B cell (primary cell): ENCODE results near the gene MAN1A2. TPM values are rescaled to one million over a fixed set of nuclear protein-coding genes. Genes with fewer than 3 reads are reported as not detected.

Experiments
- ATAC-seq: fragments of 200-7000 bp; cut with Tn5 transposase; one replicate; pipeline ENCODE4 v1.10.0; 2021; ENCODE audit warnings: low read depth, mild to moderate bottlenecking, moderate number of reproducible peaks, moderate library complexity
- CTCF ChIA-PET: fragments of 350-600 bp; sonication (Branson Sonifier 250); formaldehyde crosslinking; loops from one replicate; lab custom pipeline; 2021; ENCODE audit warnings: antibody characterized with exemption, inconsistent platforms; lab: Charles Lee
- POLR2A ChIA-PET: fragments of 350-600 bp; sonication (Branson Sonifier 250); formaldehyde crosslinking; loops from one replicate; lab custom pipeline; 2021; ENCODE audit warnings: antibody characterized with exemption; lab: Charles Lee
- DNase-seq: peaks from one replicate; pipeline ENCODE4 v3.0.0; 2013
- H2AFZ ChIP-seq: 2 replicates; pipeline ENCODE4 v1.6.1; 2012; ENCODE audit warnings: mild to moderate bottlenecking, low read depth, low read length; ENCODE audit not compliant: insufficient read depth, poor library complexity, severe bottlenecking
- H3K27ac ChIP-seq, 2 donors: 1 replicate in 1 of 2; 2 replicates in 1 of 2; pipeline ENCODE4 v1.5.1; 2012 to 2013; ENCODE audit warnings: low read length in 2 of 2, mild to moderate bottlenecking in 2 of 2, moderate library complexity in 1 of 2
- H3K27me3 ChIP-seq, 4 experiments: fragments of 200-600 bp in 1 of 4; sonication (generic) in 1 of 4; replicated peaks in 1 of 4; 1 replicate in 2 of 4; 2 replicates in 2 of 4; pipeline versions ENCODE4 v1.6.1 to v1.7.0; 2013 to 2016; ENCODE audit warnings: low read length in 3 of 4, mild to moderate bottlenecking in 2 of 4, mixed read lengths in 1 of 4, moderate library complexity in 1 of 4; ENCODE audit not compliant: insufficient read depth in 4 of 4, control insufficient read depth in 3 of 4; ENCODE audit errors: control extremely low read depth in 1 of 4
- H3K36me3 ChIP-seq, 2 experiments: replicated peaks in 1 of 2; 1 replicate in 1 of 2; 2 replicates in 1 of 2; pipeline versions ENCODE4 v1.6.1 to v1.7.1; 2013; ENCODE audit warnings: low read length in 1 of 2; ENCODE audit not compliant: insufficient read depth in 2 of 2, control insufficient read depth in 1 of 2; ENCODE audit errors: control extremely low read depth in 1 of 2, extremely low read depth in 1 of 2
- H3K4me1 ChIP-seq, 2 donors: fragments of 200-600 bp in 1 of 2; sonication (generic) in 1 of 2; 1 replicate in 1 of 2; 2 replicates in 1 of 2; pipeline versions ENCODE4 v1.5.1 to v1.6.1; 2013 to 2017; ENCODE audit warnings: low read length in 2 of 2; ENCODE audit not compliant: control insufficient read depth in 2 of 2, insufficient read depth in 2 of 2
- H3K4me2 ChIP-seq: replicated peaks from 2 replicates; pipeline ENCODE3; 2012; ENCODE audit warnings: mild to moderate bottlenecking, low read depth, low read length; ENCODE audit not compliant: poor library complexity, severe bottlenecking
- H3K4me3 ChIP-seq, 5 experiments: fragments of 200-600 bp in 1 of 5; sonication (generic) in 1 of 5; 1 replicate in 3 of 5; 2 replicates in 2 of 5; pipeline versions ENCODE4 v1.5.1 to v1.7.0; 2011 to 2016; ENCODE audit warnings: low read length in 4 of 5, mild to moderate bottlenecking in 4 of 5, low read depth in 2 of 5, control low read depth in 1 of 5, moderate library complexity in 1 of 5; ENCODE audit not compliant: insufficient read depth in 1 of 5; ENCODE audit errors: control extremely low read depth in 1 of 5, extremely low read depth in 1 of 5
- H3K79me2 ChIP-seq: fragments of 200-600 bp; sonication (generic); one replicate; pipeline ENCODE4 v1.6.0; 2016; ENCODE audit warnings: low read length; ENCODE audit not compliant: control insufficient read depth, insufficient read depth
- H3K9ac ChIP-seq: fragments of 200-600 bp; sonication (generic); 2 replicates; pipeline ENCODE4 v1.6.1; 2017; ENCODE audit warnings: mild to moderate bottlenecking, low read length, moderate library complexity
- H3K9me3 ChIP-seq, 3 donors: one replicate each; pipeline versions ENCODE4 v1.6.1 to v1.7.1; 2013; ENCODE audit warnings: low read length in 2 of 3; ENCODE audit not compliant: control insufficient read depth in 2 of 3, insufficient read depth in 1 of 3; ENCODE audit errors: control extremely low read depth in 1 of 3
- H4K20me1 ChIP-seq: 2 replicates; pipeline ENCODE4 v1.6.0; 2012; ENCODE audit warnings: mild to moderate bottlenecking, low read length; ENCODE audit not compliant: insufficient read depth, control insufficient read depth, poor library complexity, severe bottlenecking
- H3K27ac Mint-ChIP-seq: one replicate; pipeline ENCODE4 v1.8.0; 2021; ENCODE audit warnings: mixed read lengths
- H3K27me3 Mint-ChIP-seq: one replicate; pipeline ENCODE4 v1.8.0; 2021; ENCODE audit warnings: mixed read lengths
- H3K4me1 Mint-ChIP-seq: one replicate; pipeline ENCODE4 v1.8.0; 2021; ENCODE audit warnings: mixed read lengths
- H3K4me3 Mint-ChIP-seq: one replicate; pipeline ENCODE4 v1.8.0; 2021; ENCODE audit warnings: mixed read lengths
- H3K9me3 Mint-ChIP-seq: one replicate; pipeline ENCODE4 v1.8.0; 2022; ENCODE audit warnings: mixed read lengths; ENCODE audit not compliant: insufficient read depth
- CTCF ChIP-seq: fragments of 200-600 bp; IDR thresholded peaks from one replicate; pipeline ENCODE4 v1.8.0; 2022; ENCODE audit warnings: antibody characterized with exemption, mild to moderate bottlenecking
- EZH2 ChIP-seq: IDR thresholded peaks from 2 replicates; pipeline ENCODE4 v1.6.1; 2012; ENCODE audit warnings: borderline replicate concordance, low read depth, mild to moderate bottlenecking, moderate library complexity, low read length; ENCODE audit not compliant: insufficient read depth, poor library complexity, severe bottlenecking
- WGBS: methylation state at CpG from one replicate; pipeline ENCODE4 v1.1.5; 2013; ENCODE audit warnings: missing lambda C conversion rate; ENCODE audit not compliant: insufficient coverage; 5-methylcytosine and 5-hydroxymethylcytosine counted together
- intact Hi-C: fragments of 100-400 bp; cut with micrococcal nuclease; formaldehyde crosslinking; loops from one replicate; pipeline ENCODE4 v1.10.0; 2022
- polyA plus RNA-seq: library from polyadenylated mRNA; depleted of rRNA; stranded (reverse); fragments of >200 nt; gene quantifications from 2 replicates; pipeline ENCODE4 v1.2.3, GENCODE V29; 2012
- total RNA-seq, 2 donors: library from RNA; stranded (reverse); fragments of 120-200 nt in 1 of 2; gene quantifications; 1 replicate in 1 of 2; 2 replicates in 1 of 2; pipeline versions ENCODE4 v1.2.3 to v1.2.4, GENCODE V29; 2013 to 2022

Gene MAN1A2
- total and polyA plus RNA-seq, 2 donors (not counting 1 experiment from before 2014, with no cell fraction given): 4.6 to 55.6 TPM

- no peaks in the 10 kb centered on the region for H3K9me3 ChIP-seq
- peak overlapping the region; percentile 14 to 52 for H3K27ac ChIP-seq
- Mint-ChIP-seq H3K9me3 (no peaks in the 10 kb centered on the region), H3K4me1 (peaks cover 2% of the 10 kb centered on the region), H3K27me3 (no peaks in the 10 kb centered on the region), H3K27ac (no peak overlapping the region), H3K4me3 (no peak overlapping the region)
- intact Hi-C loops: no loop called here
- 56% methylated on average over 10 of the region's 10 CpGs for WGBS
- no peaks in the 10 kb centered on the region for H3K27me3 ChIP-seq
- no peaks in the 10 kb centered on the region for H3K36me3 ChIP-seq
- peaks cover 28 to 36% of the 10 kb centered on the region in 2 donors for H3K4me1 ChIP-seq
- ChIA-PET POLR2A (interaction anchor here (1.3 to 2.4 kb wide), 2 partner anchors 133 to 137 kb away, joined by 4 to 8 read pairs; no protein-coding TSS in a partner anchor), CTCF (interaction anchor here (0.7 to 22.0 kb wide), 9 partner anchors 24 to 358 kb away, joined by 3 to 518 read pairs (median 30); partner anchors contain the start of gene TENT5C)
- TF ChIP-seq EZH2 (no peak), CTCF (no peak)
- H3K79me2 ChIP-seq: no peaks in the 10 kb centered on the region
- peak overlapping the region in 2 of 5 experiments; percentile 11 to 16 for H3K4me3 ChIP-seq
- peak overlapping the region; percentile 30 for H3K9ac ChIP-seq
- H3K4me2 ChIP-seq: peak overlapping the region; percentile 52
- DNase-seq (peak; percentile 52), ATAC-seq (peak; percentile 42)
- H4K20me1 ChIP-seq: no peaks in the 10 kb centered on the region
- peak overlapping the region; percentile 56 for H2AFZ ChIP-seq
Observed at GRCh38 chr1:117537291-117537920, 170.2 kb downstream of the MAN1A2 start.

GRCh38 chr1:117540532-117540931 lies 173.3 kb downstream of the MAN1A2 start:
- ATAC-seq (no peak), DNase-seq (no peak)
- H3K4me1 Mint-ChIP-seq: peaks cover 2% of the 10 kb centered on the region
- intact Hi-C loops: no loop called here
- H3K4me3 Mint-ChIP-seq: no peak overlapping the region
- no peaks in the 10 kb centered on the region for H3K9me3 Mint-ChIP-seq
- Histone ChIP-seq H3K27me3 (no peaks in the 10 kb centered on the region), H3K9me3 (no peaks in the 10 kb centered on the region), H3K27ac (no peak overlapping the region), H3K9ac (no peak overlapping the region), H3K4me3 (no peak overlapping the region), H3K36me3 (no peaks in the 10 kb centered on the region), H2AFZ (no peak overlapping the region), H3K79me2 (no peaks in the 10 kb centered on the region), H3K4me2 (no peak overlapping the region), H4K20me1 (no peaks in the 10 kb centered on the region), H3K4me1 (peaks cover 21 to 30% of the 10 kb centered on the region in 2 donors)
- TF ChIP-seq CTCF: no peak
- no peak for TF ChIP-seq EZH2
- ChIA-PET CTCF (interaction anchor here (1.0 to 22.0 kb wide), 5 partner anchors 25 to 215 kb away, joined by 3 to 518 read pairs (median 5); no protein-coding TSS in a partner anchor), POLR2A (no interaction called here)
- no peak overlapping the region for H3K27ac Mint-ChIP-seq
- H3K27me3 Mint-ChIP-seq: no peaks in the 10 kb centered on the region
- 87% methylated on average over 5 of the region's 6 CpGs for WGBS
